HG03139 (cell line): Measurements from ENCODE around the gene SOX11.

Source experiments
- ATAC-seq: cut with Tn5 transposase; IDR thresholded peaks from one replicate; pipeline ENCODE4 v1.9.1; 2021; ENCODE audit not compliant: unreplicated experiment

Gene SOX11

DNA sequence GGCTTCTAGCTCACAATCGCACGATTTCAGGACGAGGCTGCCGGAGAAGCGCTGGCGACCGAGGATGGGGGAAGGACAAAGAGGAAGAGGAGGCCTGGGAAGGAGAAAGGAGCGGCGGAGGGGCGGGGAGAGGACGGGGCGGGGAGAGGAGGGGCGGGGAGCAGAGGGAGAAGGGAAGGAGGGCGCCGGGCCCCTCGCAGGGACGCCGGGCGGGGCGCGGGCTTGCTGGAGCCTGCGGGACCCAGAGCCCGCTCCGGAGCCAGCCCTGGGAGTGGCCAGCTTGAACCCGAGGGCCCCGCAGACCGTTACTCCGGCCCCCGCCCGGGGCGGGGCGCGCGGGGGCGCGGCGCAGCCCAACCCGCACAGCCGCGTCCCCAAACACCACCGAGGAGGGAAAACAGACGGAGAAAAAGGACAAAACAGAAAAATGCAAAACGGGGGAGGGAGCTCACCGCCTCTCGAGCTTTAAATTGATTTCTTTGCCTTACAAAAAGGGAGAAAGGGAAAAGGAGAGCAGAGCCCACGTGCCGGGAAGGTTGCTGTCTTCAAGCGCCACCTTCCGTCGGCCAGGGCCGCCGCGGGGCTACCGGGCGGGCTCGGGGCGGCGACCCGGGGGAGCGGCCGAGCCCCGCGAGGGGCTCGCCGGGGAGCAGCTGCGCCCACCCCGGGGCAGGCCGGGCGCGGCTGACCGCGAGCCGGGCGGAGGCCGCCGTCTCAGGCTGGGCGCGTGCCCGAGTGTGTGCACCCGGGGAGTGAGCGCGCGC lies 781 bp upstream of the SOX11 start:
- no peak for ATAC-seq

DNA sequence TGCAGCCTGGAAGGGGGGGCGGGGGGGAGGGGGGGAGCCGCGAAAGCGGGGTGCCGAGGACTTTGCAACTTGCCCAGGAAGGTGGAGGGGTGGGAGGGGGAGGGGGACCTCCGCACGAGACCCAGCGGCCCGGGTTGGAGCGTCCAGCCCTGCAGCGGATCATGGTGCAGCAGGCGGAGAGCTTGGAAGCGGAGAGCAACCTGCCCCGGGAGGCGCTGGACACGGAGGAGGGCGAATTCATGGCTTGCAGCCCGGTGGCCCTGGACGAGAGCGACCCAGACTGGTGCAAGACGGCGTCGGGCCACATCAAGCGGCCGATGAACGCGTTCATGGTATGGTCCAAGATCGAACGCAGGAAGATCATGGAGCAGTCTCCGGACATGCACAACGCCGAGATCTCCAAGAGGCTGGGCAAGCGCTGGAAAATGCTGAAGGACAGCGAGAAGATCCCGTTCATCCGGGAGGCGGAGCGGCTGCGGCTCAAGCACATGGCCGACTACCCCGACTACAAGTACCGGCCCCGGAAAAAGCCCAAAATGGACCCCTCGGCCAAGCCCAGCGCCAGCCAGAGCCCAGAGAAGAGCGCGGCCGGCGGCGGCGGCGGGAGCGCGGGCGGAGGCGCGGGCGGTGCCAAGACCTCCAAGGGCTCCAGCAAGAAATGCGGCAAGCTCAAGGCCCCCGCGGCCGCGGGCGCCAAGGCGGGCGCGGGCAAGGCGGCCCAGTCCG lies 540 bp downstream of the SOX11 start:
- no peak for ATAC-seq

DNA sequence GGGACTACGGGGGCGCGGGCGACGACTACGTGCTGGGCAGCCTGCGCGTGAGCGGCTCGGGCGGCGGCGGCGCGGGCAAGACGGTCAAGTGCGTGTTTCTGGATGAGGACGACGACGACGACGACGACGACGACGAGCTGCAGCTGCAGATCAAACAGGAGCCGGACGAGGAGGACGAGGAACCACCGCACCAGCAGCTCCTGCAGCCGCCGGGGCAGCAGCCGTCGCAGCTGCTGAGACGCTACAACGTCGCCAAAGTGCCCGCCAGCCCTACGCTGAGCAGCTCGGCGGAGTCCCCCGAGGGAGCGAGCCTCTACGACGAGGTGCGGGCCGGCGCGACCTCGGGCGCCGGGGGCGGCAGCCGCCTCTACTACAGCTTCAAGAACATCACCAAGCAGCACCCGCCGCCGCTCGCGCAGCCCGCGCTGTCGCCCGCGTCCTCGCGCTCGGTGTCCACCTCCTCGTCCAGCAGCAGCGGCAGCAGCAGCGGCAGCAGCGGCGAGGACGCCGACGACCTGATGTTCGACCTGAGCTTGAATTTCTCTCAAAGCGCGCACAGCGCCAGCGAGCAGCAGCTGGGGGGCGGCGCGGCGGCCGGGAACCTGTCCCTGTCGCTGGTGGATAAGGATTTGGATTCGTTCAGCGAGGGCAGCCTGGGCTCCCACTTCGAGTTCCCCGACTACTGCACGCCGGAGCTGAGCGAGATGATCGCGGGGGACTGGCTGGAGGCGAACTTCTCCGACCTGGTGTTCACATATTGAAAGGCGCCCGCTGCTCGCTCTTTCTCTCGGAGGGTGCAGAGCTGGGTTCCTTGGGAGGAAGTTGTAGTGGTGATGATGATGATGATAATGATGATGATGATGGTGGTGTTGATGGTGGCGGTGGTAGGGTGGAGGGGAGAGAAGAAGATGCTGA lies 1.4 kb downstream of the SOX11 start:
- ATAC-seq: no peak

DNA sequence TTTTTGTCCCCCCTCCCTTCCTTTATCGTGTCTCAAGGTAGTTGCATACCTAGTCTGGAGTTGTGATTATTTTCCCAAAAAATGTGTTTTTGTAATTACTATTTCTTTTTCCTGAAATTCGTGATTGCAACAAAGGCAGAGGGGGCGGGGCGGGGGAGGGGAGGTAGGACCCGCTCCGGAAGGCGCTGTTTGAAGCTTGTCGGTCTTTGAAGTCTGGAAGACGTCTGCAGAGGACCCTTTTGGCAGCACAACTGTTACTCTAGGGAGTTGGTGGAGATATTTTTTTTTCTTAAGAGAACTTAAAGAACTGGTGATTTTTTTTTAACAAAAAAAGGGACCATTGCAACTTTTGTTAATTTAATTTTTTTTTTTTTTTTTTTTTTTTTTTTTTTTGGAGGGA lies 2.1 kb downstream of the SOX11 start:
- no peak for ATAC-seq

DNA sequence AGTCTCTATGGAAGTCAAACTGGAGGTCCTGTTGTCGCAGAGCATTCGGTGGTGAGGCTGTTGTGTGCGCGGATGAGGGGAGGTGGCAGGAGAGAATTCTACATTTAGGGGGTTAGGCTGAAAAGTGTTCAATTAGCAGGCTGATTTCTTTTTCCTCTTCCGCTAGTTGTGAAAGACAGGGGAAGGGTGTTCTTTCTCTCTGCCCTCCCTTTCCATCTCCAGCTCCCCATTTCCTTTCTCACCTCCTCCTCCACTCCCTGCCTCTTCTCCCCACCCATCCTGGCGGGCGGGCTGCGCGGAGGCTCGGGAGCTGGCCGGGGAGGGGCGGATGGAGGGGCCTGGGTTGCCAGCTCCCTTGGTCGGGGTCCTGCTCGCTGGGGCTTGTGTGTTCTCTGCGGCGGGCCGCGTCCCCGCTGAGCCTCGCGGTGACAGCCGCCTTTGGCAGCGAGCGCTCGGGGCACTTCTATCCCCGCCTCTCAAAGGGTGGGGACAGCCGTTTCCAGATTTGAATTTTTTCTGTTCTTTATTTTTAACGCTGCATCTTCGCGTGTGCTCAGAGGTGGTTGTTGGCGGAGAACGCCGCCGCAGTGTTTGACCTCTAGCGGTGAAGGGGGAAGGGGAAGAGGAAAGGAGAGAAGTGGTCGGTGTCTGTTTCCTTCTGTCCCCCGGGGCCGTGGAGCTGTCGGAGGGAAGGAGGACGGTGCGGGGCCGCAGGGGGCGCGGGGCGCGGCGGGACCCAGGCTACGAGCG lies 3.6 kb downstream of the SOX11 start:
- no peak for ATAC-seq

DNA sequence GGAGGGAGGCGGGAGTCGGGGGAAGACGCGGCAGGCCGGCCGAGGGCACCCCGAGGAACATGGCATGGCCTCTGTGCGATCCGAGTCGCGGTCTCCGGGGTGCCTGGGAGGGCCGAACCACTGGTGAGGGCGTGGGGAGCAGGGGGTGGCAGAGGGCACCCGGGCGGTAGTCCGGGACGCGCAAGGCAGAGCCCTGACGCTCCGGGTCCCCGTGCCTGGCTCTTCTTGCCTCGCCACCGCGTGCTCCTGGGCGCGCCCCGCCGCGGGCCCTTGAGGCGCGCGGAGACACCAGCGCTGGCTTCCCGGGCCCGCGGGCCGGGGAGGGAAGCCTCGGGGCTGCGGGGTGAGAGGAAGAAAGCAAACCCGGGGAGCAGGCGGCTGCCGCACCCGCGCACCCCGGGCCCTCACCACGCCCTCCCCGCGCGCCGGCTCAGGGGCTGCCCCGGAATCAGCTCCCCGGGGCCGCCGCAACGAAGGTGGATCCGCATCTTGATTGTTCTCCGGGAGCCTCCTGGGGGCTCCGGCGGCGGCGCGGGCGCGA lies 4.3 kb downstream of the SOX11 start:
- ATAC-seq: no peak

DNA sequence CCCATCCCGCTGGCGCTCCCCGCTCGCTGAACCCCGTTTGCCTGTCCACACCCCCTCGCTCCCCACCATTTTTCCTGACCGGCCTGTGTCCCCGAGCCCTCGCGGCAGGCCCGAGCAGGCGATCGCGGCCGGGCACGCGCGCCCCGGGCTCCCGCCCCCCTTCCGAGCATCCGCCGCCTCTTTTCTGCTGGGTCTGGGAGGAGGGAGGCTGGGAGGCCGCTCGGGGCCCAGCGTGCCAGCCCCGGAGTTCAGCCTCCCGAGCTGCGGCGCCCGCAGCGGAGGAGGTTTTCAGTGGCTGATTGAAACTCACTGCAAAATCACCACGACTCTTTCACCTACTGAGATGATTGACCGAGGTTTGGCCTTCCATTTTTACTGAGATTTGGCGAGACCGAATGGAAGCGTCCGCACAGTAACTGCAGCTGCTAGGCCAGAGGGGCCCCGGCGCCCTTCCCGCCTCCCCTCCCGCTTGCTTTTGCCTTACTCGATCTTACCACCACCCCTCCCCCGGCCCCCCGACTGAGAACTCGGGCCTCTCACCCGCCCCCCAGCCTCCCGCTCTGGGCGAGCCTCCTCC lies 4.8 kb downstream of the SOX11 start:
- ATAC-seq: no peak

DNA sequence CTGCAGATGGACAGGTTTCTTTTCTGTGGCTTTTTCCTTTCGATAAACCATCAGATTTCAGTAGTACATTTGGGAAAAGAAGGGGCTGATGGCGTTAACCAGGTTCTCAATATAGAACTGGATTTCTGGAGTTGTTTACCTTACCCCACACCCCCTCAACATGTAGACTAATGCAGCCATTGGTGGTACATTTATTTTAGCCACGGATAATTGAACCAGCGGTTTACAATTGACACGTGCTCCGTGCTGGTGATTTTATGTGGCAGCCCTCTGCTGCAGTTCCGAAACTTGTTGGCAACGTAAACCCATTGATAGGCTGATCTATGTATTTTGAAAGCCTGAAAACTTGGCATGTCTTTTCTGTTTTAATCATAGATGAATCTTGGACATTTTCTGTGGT lies 5.4 kb downstream of the SOX11 start:
- ATAC-seq: no peak

DNA sequence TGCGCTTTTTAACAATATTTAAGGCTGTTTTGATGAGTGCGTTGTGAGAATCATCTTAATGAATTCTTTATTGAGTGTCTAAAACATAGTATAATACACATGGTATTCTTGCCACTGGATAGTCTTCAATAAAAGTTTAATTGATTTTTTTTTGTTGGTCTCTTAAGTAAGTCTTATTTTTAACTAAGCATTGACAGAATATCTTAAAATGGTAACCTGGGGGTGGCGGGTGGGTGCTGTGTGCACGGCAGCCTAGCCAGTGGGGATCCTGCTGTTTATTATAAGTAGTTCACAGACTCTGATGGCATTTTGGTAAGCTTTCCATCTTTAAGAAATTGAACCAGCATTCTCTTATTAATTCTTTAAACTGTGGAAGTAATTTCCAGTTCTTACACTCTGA lies 6.0 kb downstream of the SOX11 start:
- no peak for ATAC-seq

DNA sequence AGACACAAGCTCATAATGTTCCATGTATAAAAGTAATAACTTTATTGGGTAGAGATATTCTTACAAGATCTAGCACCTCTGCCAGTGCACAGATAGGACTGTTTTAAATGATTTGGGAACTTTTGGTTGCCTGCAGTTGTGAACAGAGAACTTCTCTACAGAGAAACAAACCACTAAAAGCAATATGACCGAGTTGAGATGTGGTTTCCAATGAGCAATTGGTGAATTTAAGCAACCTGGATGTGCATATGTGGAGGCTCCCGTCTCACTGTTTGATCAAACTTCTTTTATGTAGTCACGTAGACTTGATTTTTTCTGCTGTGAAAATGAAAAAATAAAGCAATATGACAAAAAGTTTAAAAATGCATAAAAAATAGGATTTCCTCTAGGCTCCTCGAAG lies 7.8 kb downstream of the SOX11 start:
- no peak for ATAC-seq

DNA sequence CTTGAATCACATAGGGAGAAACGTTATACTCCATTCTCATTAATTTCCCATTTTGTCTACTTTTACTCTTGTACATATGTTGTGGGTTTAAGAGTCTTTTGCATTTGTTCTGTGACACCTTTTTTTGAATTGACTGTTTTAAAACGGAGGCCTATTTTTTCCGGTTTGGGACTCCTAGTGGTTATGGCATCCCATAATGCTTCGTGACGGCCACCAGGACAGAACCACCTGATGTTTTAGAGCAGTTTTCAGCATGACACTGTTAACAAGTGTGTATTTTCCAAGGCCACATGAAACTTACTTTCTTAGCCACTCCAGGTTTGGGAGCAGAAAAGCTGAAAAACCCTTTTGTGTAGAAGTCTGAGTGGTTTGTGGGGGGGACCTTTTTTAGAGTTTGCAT lies 8.4 kb downstream of the SOX11 start:
- no peak for ATAC-seq

DNA sequence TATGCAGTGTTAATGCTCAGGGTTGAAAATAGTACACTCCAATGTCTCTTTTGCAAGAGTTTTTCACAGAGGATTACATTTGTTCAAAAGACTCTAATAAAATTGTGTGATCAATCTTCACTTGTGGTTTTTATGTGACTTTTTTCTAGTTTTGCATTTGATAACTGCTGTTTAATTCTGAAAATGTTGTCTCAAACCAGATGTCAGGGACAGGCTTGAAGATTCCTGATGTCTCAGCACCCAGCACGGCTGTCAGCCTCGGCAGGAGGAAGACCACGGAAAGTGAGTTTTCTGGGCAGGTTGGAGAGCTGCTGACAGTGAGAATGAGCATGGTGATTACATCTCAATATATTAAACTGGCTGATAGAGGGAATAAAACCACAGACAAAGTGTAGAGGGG lies 9.1 kb downstream of the SOX11 start:
- no peak for ATAC-seq

DNA sequence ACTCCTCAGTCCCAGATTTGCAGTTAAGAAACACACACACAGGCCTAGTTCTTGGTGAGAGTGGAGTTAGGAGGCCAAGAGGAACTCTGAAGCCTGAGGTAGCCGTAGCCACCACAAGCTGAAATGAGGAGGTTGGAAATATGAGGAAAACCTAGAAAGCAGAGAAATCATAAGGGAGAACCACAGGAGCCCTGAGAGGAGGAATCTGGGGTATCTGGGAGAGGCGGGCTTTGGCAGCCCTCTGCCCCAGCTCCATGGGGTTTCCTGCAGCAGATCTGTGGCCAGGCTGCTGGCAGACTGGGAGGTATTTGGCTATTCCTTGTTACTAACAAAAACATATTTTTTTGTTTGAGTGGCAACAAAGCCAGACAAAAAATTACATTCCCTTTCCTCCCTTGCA lies 11.0 kb downstream of the SOX11 start:
- no peak for ATAC-seq

DNA sequence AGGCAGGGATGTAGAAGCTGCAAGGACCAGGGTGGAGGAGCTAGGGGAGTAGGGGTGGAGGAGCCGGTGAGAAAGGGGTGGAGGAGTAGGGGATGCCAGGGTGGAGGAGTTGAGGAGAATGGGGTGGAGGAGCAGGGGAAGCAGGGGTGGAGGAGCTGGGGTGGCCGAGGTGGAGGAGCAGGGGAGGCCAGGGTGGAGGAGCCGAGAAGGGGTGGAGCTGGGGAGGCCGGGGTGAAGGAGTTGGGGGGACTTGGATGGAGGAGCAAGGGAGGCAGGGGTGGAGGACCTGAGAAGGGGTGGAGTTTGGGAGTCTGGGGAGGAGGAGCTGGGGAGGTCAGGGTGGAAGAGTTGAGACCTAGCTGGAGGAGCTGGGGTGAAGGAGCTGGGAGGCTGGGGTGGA lies 13.3 kb downstream of the SOX11 start:
- ATAC-seq: no peak

DNA sequence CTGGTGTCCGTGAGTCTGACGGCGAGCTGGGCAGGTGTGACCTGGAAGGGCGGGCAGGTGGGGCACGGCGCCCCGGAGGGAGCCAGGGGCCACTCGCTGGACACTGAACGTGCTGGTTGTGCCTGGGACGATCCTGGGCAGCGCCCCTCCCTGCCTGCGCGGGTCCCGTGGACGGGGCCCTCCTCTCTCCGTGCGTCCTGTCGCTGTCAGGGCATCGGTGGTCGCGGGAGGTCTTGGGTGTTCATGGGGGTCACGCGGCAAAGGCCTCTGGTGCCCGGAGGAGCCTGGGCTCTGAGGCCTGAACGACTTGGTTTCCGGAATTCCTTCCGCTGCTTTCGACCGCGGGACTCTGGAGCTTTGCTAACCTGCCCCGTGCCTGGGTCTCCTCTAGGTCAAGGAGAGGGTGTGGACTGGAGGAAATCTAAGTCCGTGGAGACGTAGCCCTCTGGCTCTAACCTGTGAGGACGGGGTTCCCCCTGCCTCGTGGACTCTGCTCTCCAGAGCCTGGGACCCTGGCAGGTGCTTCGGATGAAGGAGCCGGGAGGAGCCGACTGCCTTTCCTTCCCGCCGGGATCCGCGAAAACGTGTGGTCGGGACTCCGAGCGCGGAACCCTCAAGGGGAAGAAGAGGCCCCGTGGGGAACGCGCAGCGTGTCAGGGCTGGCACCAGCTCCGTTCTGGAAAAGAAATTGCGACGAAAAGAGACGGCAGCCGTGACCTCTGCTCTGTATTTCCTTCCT lies 14.7 kb downstream of the SOX11 start:
- ATAC-seq: no peak

DNA sequence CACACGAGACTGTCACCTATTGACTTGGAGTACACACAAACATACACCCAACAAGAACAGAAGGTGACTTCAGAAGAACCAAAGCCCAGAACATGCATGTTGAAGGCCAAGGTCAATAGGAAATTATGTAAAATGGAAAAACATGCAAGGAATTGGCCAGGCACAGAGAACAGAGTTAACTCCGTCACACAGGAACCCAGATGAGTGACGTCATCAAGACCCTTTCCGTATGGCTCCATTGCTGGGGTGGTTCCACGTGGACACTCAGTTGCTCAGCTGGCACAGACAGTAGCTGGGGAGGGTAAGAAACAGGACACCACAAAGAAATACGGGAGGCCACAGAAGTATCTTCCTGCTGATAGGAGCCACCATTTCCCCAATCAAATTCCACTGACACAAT lies 18.4 kb downstream of the SOX11 start:
- ATAC-seq: no peak

DNA sequence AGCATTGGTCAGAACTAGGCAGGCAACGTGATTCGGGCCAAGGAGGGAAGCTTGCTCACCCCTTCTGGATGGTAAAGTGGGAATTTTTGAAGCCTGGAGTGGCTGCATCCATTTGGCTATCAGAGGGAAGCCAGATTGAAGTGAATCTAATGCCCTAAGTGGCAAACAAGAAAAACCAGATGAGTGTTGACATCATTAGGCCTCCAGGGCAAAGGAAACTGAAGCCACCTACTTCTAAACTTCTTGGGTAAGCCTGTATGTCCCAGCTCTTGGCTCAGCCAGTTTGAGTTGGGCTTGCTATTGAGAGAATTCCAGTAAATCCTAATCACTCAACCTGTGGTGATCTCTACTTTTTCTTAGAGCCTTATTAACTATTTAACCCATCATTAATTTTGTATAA lies 20.9 kb downstream of the SOX11 start:
- no peak for ATAC-seq

DNA sequence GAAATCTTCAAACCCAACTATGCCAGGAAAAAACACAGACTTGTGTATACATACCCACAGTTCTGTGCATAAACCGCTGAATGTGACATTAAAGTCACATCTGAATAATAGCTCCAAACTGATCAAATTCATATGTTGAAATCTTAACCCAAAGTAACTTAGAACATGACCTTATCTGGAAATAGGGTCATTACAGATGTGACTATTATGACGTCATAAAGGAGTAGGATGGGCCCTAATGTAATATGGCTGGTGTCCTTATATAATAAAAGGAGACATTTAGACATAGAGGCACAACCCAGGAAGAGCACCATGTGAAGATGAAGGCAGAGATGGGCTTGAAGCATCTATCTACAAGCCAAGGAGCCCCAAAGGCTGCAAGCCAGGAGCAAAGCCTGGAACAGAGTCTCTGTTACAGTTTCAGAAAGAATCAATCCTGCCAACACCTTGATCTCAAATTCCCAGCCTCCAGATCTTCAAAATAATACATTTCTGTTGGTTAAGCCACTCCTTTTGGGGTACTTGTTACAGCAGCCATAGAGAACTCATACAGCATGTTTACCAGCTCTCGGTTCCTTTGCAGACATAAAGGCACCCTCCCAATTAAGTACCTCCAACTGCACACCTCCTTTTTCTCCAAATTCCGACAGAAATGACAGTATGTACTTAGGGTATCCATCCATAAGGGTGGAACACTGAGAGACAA lies 27.6 kb downstream of the SOX11 start:
- no peak for ATAC-seq

DNA sequence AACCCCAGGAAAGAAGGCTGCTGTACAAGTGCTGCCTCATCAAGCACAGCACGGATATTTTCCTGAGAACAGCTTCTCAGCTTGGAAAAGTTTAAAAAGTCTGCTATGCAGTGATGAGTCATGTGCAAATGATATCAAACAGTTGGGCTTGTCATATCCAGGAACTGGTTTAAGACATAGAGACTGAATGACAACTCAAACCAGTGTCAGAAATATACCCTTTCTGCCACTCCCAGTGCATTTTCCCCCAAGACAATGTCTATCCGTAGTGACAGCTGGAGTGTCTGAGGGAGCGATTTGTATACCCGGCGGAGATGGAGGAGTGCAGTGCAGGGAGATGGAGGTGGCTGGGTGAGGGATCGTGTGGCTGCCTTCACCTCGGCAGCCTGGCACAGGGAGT lies 28.2 kb downstream of the SOX11 start:
- no peak for ATAC-seq
